ENCODE data around the gene TPRA1. TPM values are rescaled to one million over a fixed set of nuclear protein-coding genes. Genes with fewer than 3 reads are reported as not detected.

TPRA1 gene
- total RNA-seq, 1 experiment from 2014 or later = 24.2 TPM

DNA sequence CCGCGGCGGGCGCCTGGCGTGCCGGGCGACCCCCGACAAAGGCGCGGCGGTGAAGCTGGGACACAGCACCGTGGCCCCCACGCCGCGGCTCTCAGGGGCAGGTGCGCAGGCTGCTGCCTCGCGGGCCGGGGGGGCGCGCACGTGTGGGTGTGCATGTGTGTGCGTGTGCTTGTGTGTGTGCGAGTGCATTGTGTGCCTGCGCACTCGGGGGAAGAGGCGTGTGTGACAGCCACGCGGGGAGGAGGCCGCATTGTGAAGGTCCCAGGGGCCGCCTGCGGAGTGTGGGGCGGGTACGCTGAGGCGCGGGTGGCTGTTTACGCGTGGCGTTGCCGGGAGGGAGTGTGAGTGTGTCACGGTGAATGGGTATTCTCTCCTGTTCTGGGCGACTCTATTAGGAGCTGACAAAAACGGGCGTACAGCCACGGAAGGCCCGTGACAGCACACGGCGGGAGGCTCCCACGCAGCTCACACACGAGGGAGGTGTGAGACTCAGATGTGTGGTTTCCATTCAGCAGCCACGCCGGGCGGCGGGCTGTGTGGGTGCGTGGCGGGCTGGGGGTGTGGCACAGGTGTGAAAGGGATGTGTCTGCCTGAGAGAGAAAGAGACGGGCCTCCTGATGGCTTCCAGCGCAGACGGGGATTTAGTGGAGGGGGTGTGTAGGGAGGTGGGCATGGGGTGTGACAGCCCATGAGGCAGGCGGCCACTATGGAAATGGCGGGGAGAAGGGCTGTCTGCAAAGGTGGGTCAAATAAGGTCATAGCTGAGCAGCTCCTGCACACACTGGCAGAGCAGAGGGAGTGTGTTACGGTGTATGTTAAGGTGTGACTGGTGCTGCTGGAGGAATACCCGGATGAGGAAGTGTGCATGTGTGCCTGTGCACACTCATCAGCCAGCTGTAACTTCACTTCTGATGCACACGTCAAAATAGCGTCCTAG is 39.2 kb upstream of the TPRA1 start (continued):
- TF ChIP-seq, protein P1, sequence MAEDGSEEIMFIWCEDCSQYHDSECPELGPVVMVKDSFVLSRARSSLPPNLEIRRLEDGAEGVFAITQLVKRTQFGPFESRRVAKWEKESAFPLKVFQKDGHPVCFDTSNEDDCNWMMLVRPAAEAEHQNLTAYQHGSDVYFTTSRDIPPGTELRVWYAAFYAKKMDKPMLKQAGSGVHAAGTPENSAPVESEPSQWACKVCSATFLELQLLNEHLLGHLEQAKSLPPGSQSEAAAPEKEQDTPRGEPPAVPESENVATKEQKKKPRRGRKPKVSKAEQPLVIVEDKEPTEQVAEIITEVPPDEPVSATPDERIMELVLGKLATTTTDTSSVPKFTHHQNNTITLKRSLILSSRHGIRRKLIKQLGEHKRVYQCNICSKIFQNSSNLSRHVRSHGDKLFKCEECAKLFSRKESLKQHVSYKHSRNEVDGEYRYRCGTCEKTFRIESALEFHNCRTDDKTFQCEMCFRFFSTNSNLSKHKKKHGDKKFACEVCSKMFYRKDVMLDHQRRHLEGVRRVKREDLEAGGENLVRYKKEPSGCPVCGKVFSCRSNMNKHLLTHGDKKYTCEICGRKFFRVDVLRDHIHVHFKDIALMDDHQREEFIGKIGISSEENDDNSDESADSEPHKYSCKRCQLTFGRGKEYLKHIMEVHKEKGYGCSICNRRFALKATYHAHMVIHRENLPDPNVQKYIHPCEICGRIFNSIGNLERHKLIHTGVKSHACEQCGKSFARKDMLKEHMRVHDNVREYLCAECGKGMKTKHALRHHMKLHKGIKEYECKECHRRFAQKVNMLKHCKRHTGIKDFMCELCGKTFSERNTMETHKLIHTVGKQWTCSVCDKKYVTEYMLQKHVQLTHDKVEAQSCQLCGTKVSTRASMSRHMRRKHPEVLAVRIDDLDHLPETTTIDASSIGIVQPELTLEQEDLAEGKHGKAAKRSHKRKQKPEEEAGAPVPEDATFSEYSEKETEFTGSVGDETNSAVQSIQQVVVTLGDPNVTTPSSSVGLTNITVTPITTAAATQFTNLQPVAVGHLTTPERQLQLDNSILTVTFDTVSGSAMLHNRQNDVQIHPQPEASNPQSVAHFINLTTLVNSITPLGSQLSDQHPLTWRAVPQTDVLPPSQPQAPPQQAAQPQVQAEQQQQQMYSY (CRISPR knock-in tag; IDR thresholded peaks at IDR 0.05) = no peak
- TF ChIP-seq, protein P2, sequence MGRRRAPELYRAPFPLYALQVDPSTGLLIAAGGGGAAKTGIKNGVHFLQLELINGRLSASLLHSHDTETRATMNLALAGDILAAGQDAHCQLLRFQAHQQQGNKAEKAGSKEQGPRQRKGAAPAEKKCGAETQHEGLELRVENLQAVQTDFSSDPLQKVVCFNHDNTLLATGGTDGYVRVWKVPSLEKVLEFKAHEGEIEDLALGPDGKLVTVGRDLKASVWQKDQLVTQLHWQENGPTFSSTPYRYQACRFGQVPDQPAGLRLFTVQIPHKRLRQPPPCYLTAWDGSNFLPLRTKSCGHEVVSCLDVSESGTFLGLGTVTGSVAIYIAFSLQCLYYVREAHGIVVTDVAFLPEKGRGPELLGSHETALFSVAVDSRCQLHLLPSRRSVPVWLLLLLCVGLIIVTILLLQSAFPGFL (CRISPR knock-in tag; IDR thresholded peaks at IDR 0.05; ENCODE audit: borderline replicate concordance) = no peak
- TF ChIP-seq KAT7 (CRISPR knock-in tag; IDR thresholded peaks at IDR 0.05; ENCODE audit: borderline replicate concordance) (no peak), ZNF423 (CRISPR knock-in tag; IDR thresholded peaks at IDR 0.05) (no peak), TEAD1 (CRISPR knock-in tag; IDR thresholded peaks at IDR 0.05) (0 out of 2 replicates have a peak, but pooled peaks have one; percentile 38), JAZF1 (CRISPR knock-in tag; IDR thresholded peaks at IDR 0.05) (no peak), NR2C2 (CRISPR knock-in tag; IDR thresholded peaks at IDR 0.05) (no peak), TEAD4 (CRISPR knock-in tag; IDR thresholded peaks at IDR 0.05) (no peak), NFATC4 (CRISPR knock-in tag; IDR thresholded peaks at IDR 0.05) (no peak), CBFB (CRISPR knock-in tag; IDR thresholded peaks at IDR 0.05; ENCODE audit: low read depth) (no peak)

DNA sequence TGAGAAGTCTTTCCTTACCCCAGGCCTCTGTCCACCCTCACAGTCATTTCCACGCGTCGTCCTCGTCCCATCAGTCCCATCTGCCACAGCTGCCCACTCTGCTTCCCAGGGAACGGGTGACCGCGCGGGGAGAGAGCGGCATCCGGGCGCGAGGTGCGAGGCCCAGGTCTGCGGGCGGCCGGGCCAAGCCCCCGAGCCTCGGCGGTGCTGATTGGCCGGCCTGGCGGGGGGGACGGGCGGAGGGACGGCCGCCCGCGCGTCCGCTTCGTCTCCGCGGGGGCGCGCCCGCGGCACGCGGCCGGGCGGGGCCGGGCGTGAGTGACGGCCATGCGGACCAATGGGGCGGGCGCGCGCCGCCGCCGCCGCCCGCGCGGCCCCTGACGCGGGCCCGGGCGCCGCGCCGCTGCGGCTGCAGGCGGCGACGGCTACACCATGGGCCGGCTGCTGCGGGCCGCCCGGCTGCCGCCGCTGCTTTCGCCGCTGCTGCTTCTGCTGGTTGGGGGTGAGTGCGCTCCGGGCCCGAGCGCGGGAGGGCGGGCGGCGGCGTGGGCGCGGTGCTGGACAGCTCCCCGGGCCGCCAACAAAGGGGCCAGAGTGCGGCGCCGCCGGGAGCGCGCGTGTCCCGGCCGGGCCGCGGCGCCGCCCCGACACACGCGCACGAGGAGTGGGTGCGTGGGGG is 38.4 kb upstream of the TPRA1 start, which contains the start of gene PODXL2:
Gene PODXL2, plus strand, starts transcription at position 398 of the 679 bp plus-strand sequence. Its CDS starts 35 bp downstream, at position 433.
- DNase-seq (ENCODE audit: low spot score) = peak; percentile 59
- Mint-ChIP-seq H3K36me3 (no peaks in the 10 kb centered on the region), H3K4me3 (peak within 1 kb of the TSS; percentile 70), H3K4me1 (peaks cover 31% of the 10 kb centered on the region), H3K9me3 (0 out of 2 replicates have a peak, but pooled peaks cover 4% of the 10 kb centered on the region), H3K27ac (no peak within 1 kb of the TSS), H3K27me3 (ENCODE audit: low read depth) (peaks cover 50% of the 10 kb centered on the region)
- ChIA-PET POLR2A (no interaction called here), CTCF (interaction anchor here (1.0 to 2.7 kb wide), 2 partner anchors 50 to 54 kb away, joined by 3 to 6 read pairs; no protein-coding TSS in a partner anchor)
- peak; percentile 89 for ATAC-seq
- TF ChIP-seq NR1H2 (CRISPR knock-in tag; IDR thresholded peaks at IDR 0.05) (no peak), EMX1 (CRISPR knock-in tag; IDR thresholded peaks at IDR 0.05) (no peak), NFE2L1 (CRISPR knock-in tag; IDR thresholded peaks at IDR 0.05) (peak; percentile 94; the same call in 1 of the 2 replicates), TEAD4 (CRISPR knock-in tag; IDR thresholded peaks at IDR 0.05) (0 out of 2 replicates have a peak, but pooled peaks have one; percentile 29), TCF7 (CRISPR knock-in tag; IDR thresholded peaks at IDR 0.05; ENCODE audit: low read depth) (no peak), NFATC4 (CRISPR knock-in tag; IDR thresholded peaks at IDR 0.05) (no peak), GTF2I (CRISPR knock-in tag; conservative IDR thresholded peaks at IDR 0.05) (no peak), CREB1 (CRISPR knock-in tag; IDR thresholded peaks at IDR 0.05) (peak; percentile 87), IRF2 (CRISPR knock-in tag; IDR thresholded peaks at IDR 0.05; ENCODE audit: borderline replicate concordance, low read depth) (no peak), ZNF317 (CRISPR knock-in tag; IDR thresholded peaks at IDR 0.05; ENCODE audit: borderline replicate concordance, low read depth) (no peak)
- TF ChIP-seq, protein P2 (CRISPR knock-in tag; IDR thresholded peaks at IDR 0.05; ENCODE audit: borderline replicate concordance) = no peak
- TF ChIP-seq, protein P3, sequence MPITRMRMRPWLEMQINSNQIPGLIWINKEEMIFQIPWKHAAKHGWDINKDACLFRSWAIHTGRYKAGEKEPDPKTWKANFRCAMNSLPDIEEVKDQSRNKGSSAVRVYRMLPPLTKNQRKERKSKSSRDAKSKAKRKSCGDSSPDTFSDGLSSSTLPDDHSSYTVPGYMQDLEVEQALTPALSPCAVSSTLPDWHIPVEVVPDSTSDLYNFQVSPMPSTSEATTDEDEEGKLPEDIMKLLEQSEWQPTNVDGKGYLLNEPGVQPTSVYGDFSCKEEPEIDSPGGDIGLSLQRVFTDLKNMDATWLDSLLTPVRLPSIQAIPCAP (CRISPR knock-in tag; IDR thresholded peaks at IDR 0.05) = peak; percentile 91
- TF ChIP-seq, protein P4, sequence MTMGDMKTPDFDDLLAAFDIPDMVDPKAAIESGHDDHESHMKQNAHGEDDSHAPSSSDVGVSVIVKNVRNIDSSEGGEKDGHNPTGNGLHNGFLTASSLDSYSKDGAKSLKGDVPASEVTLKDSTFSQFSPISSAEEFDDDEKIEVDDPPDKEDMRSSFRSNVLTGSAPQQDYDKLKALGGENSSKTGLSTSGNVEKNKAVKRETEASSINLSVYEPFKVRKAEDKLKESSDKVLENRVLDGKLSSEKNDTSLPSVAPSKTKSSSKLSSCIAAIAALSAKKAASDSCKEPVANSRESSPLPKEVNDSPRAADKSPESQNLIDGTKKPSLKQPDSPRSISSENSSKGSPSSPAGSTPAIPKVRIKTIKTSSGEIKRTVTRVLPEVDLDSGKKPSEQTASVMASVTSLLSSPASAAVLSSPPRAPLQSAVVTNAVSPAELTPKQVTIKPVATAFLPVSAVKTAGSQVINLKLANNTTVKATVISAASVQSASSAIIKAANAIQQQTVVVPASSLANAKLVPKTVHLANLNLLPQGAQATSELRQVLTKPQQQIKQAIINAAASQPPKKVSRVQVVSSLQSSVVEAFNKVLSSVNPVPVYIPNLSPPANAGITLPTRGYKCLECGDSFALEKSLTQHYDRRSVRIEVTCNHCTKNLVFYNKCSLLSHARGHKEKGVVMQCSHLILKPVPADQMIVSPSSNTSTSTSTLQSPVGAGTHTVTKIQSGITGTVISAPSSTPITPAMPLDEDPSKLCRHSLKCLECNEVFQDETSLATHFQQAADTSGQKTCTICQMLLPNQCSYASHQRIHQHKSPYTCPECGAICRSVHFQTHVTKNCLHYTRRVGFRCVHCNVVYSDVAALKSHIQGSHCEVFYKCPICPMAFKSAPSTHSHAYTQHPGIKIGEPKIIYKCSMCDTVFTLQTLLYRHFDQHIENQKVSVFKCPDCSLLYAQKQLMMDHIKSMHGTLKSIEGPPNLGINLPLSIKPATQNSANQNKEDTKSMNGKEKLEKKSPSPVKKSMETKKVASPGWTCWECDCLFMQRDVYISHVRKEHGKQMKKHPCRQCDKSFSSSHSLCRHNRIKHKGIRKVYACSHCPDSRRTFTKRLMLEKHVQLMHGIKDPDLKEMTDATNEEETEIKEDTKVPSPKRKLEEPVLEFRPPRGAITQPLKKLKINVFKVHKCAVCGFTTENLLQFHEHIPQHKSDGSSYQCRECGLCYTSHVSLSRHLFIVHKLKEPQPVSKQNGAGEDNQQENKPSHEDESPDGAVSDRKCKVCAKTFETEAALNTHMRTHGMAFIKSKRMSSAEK (CRISPR knock-in tag; IDR thresholded peaks at IDR 0.05; ENCODE audit: borderline replicate concordance) = no peak
